Measurements from ENCODE around the gene ACSL5. TPM values are rescaled to one million over a fixed set of nuclear protein-coding genes. Genes with fewer than 3 reads are reported as not detected.
"Not testable (repeated sequence)": the region's sequence is repeated elsewhere in the genome, so short reads cannot be mapped to it uniquely, and the experiment has no call there.

Gene ACSL5
- total and polyA plus RNA-seq, 2 donors (not counting 1 experiment from before 2014, with no cell fraction given): 31.5 to 36.2 TPM

DNA sequence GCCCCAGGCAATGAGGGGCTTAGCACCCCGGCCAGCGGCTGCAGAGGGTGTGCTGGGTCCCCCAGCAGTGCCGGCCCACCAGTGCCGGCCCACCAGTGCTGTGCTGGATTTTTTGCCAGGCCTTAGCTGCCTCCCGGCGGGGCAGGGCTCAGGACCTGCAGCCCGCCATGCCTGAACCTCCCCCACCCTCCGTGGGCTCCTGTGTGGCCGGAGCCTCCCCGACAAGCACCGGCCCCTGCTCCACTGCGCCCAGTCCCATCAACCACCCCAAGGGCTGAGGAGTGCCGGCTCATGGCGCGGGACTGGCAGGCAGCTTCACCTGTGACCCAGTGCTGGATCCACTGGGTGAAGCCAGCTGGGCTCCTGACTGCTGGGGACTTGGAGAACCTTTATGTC lies 3.5 kb upstream of the ACSL5 start:
- no peak overlapping the region for H3K4me3 Mint-ChIP-seq
- Histone ChIP-seq H4K20me1 (ENCODE audit: control insufficient read depth, insufficient read depth, low read length, poor library complexity, severe bottlenecking) (no peaks in the 10 kb centered on the region), H3K9me3 (ENCODE audit: control extremely low read depth in 1 of 3, control insufficient read depth in 2 of 3, insufficient read depth in 1 of 3, low read length in 2 of 3) (peaks cover 0 to 3% (median 0%) of the 10 kb centered on the region in 3 donors), H3K4me1 (ENCODE audit: control insufficient read depth in 2 of 2, insufficient read depth in 2 of 2, low read length in 2 of 2) (peaks cover 6 to 9% of the 10 kb centered on the region in 2 donors), H3K27ac (ENCODE audit: low read length in 2 of 2) (no peak overlapping the region), H3K4me2 (replicated peaks; ENCODE audit: low read depth, low read length, poor library complexity, severe bottlenecking) (no peak overlapping the region), H3K4me3 (ENCODE audit: control extremely low read depth in 1 of 5, extremely low read depth in 1 of 5, insufficient read depth in 1 of 5, low read depth in 2 of 5, low read length in 4 of 5) (no peak overlapping the region), H3K36me3 (replicated peaks in 1 of 2; ENCODE audit: control extremely low read depth in 1 of 2, control insufficient read depth in 1 of 2, extremely low read depth in 1 of 2, insufficient read depth in 2 of 2, low read length in 1 of 2) (no peaks in the 10 kb centered on the region), H3K27me3 (replicated peaks in 1 of 4; ENCODE audit: control extremely low read depth in 1 of 4, control insufficient read depth in 3 of 4, insufficient read depth in 4 of 4, low read length in 3 of 4) (no peaks in the 10 kb centered on the region), H3K9ac (ENCODE audit: low read length) (no peak overlapping the region), H2AFZ (ENCODE audit: insufficient read depth, low read depth, low read length, poor library complexity, severe bottlenecking) (no peak overlapping the region), H3K79me2 (ENCODE audit: control insufficient read depth, insufficient read depth, low read length) (peaks cover 4% of the 10 kb centered on the region)
- no peaks in the 10 kb centered on the region for H3K27me3 Mint-ChIP-seq
- 98% methylated on average over 15 of the region's 15 CpGs for WGBS (ENCODE audit: insufficient coverage)
- no peak for DNase-seq
- peaks cover 17% of the 10 kb centered on the region for H3K4me1 Mint-ChIP-seq
- intact Hi-C loops (cut with micrococcal nuclease): no loop called here
- H3K27ac Mint-ChIP-seq: no peak overlapping the region
- ChIA-PET POLR2A (no interaction called here), CTCF (no interaction called here)
- no peak for TF ChIP-seq EZH2 (IDR thresholded peaks at IDR 0.05; ENCODE audit: borderline replicate concordance, insufficient read depth, low read depth, low read length, poor library complexity, severe bottlenecking)
- TF ChIP-seq, protein P1, sequence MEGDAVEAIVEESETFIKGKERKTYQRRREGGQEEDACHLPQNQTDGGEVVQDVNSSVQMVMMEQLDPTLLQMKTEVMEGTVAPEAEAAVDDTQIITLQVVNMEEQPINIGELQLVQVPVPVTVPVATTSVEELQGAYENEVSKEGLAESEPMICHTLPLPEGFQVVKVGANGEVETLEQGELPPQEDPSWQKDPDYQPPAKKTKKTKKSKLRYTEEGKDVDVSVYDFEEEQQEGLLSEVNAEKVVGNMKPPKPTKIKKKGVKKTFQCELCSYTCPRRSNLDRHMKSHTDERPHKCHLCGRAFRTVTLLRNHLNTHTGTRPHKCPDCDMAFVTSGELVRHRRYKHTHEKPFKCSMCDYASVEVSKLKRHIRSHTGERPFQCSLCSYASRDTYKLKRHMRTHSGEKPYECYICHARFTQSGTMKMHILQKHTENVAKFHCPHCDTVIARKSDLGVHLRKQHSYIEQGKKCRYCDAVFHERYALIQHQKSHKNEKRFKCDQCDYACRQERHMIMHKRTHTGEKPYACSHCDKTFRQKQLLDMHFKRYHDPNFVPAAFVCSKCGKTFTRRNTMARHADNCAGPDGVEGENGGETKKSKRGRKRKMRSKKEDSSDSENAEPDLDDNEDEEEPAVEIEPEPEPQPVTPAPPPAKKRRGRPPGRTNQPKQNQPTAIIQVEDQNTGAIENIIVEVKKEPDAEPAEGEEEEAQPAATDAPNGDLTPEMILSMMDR (IDR thresholded peaks at IDR 0.05): no peak
- no peak for ATAC-seq (ENCODE audit: low read depth)
- H3K9me3 Mint-ChIP-seq (ENCODE audit: insufficient read depth): no peaks in the 10 kb centered on the region

DNA sequence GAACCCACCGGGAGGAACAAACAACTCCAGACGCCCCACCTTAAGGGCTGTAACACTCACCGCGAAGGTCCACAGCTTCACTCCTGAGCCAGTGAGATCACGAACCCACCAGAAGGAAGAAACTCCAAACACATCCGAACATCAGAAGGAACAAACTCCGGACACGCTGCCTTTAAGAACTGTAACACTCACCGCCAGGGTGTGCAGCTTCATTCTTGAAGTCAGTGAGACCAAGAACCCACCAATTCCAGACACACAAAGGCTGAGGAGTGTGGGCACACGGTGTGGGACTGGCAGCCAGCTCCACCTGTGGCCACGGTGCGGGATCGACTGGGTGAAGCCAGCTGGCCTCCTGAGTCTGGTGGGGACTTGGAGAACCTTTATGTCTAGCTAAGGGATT lies 2.6 kb upstream of the ACSL5 start:
- H3K27ac ChIP-seq (ENCODE audit: low read length in 2 of 2); ATAC-seq (ENCODE audit: low read depth); H3K27me3 Mint-ChIP-seq; H3K9ac ChIP-seq (ENCODE audit: low read length); H3K36me3 ChIP-seq (replicated peaks in 1 of 2; ENCODE audit: control extremely low read depth in 1 of 2, control insufficient read depth in 1 of 2, extremely low read depth in 1 of 2, insufficient read depth in 2 of 2, low read length in 1 of 2); H3K4me3 ChIP-seq (ENCODE audit: control extremely low read depth in 1 of 5, extremely low read depth in 1 of 5, insufficient read depth in 1 of 5, low read depth in 2 of 5, low read length in 4 of 5); POLR2A ChIA-PET; H3K9me3 Mint-ChIP-seq (ENCODE audit: insufficient read depth); H3K4me2 ChIP-seq (replicated peaks; ENCODE audit: low read depth, low read length, poor library complexity, severe bottlenecking); CTCF ChIA-PET; intact Hi-C loops (cut with micrococcal nuclease); H2AFZ ChIP-seq (ENCODE audit: insufficient read depth, low read depth, low read length, poor library complexity, severe bottlenecking); DNase-seq; H3K9me3 ChIP-seq (ENCODE audit: control extremely low read depth in 1 of 3, control insufficient read depth in 2 of 3, insufficient read depth in 1 of 3, low read length in 2 of 3); H4K20me1 ChIP-seq (ENCODE audit: control insufficient read depth, insufficient read depth, low read length, poor library complexity, severe bottlenecking); H3K4me3 Mint-ChIP-seq; H3K27ac Mint-ChIP-seq; H3K27me3 ChIP-seq (replicated peaks in 1 of 4; ENCODE audit: control extremely low read depth in 1 of 4, control insufficient read depth in 3 of 4, insufficient read depth in 4 of 4, low read length in 3 of 4): not testable (repeated sequence)
- peaks cover 13% of the 10 kb centered on the region for H3K79me2 ChIP-seq (ENCODE audit: control insufficient read depth, insufficient read depth, low read length)
- WGBS (ENCODE audit: insufficient coverage): 89% methylated on average over 9 of the region's 13 CpGs
- peaks cover 25% of the 10 kb centered on the region for H3K4me1 Mint-ChIP-seq
- peaks cover 6 to 12% of the 10 kb centered on the region in 2 donors for H3K4me1 ChIP-seq (ENCODE audit: control insufficient read depth in 2 of 2, insufficient read depth in 2 of 2, low read length in 2 of 2)

DNA sequence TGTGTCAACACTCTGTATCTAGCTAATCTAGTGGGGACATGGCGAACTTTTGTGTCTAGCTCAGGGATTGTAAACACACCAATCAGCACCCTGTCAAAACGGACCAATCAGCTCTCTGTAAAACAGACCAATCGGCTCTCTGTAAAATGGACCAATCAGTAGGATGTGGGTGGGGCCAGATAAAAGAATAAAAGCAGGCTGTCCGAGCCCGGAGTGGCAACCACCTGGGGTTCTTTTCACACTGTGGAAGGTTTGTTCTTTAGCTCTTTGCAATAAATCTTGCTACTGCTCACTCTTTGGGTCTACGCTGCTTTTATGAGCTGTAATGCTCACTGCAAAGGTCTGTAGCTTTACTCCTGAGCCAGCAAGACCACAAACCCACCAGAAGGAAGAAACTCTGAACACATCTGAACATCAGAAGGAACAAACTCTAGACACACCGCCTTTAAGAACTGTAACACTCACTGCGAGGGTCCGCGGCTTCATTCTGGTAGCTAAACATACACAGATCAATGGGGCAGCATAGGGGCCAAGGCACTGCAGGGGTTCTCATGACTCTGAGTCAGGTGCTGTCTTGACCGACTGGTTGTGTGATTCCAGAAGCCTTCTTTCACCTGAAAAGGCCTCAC lies 1.6 kb upstream of the ACSL5 start:
- POLR2A ChIA-PET; H3K9me3 ChIP-seq (ENCODE audit: control extremely low read depth in 1 of 3, control insufficient read depth in 2 of 3, insufficient read depth in 1 of 3, low read length in 2 of 3); H3K4me2 ChIP-seq (replicated peaks; ENCODE audit: low read depth, low read length, poor library complexity, severe bottlenecking); CTCF ChIA-PET; H3K4me3 Mint-ChIP-seq; H3K27ac ChIP-seq (ENCODE audit: low read length in 2 of 2); H3K4me3 ChIP-seq (ENCODE audit: control extremely low read depth in 1 of 5, extremely low read depth in 1 of 5, insufficient read depth in 1 of 5, low read depth in 2 of 5, low read length in 4 of 5); H2AFZ ChIP-seq (ENCODE audit: insufficient read depth, low read depth, low read length, poor library complexity, severe bottlenecking); H3K27ac Mint-ChIP-seq; H3K9ac ChIP-seq (ENCODE audit: low read length); ATAC-seq (ENCODE audit: low read depth); DNase-seq; intact Hi-C loops (cut with micrococcal nuclease); H3K27me3 ChIP-seq (replicated peaks in 1 of 4; ENCODE audit: control extremely low read depth in 1 of 4, control insufficient read depth in 3 of 4, insufficient read depth in 4 of 4, low read length in 3 of 4); H3K27me3 Mint-ChIP-seq; H3K9me3 Mint-ChIP-seq (ENCODE audit: insufficient read depth); H4K20me1 ChIP-seq (ENCODE audit: control insufficient read depth, insufficient read depth, low read length, poor library complexity, severe bottlenecking); H3K36me3 ChIP-seq (replicated peaks in 1 of 2; ENCODE audit: control extremely low read depth in 1 of 2, control insufficient read depth in 1 of 2, extremely low read depth in 1 of 2, insufficient read depth in 2 of 2, low read length in 1 of 2): not testable (repeated sequence)
- Histone ChIP-seq H3K4me1 (ENCODE audit: control insufficient read depth in 2 of 2, insufficient read depth in 2 of 2, low read length in 2 of 2) (peaks cover 13 to 22% of the 10 kb centered on the region in 2 donors), H3K79me2 (ENCODE audit: control insufficient read depth, insufficient read depth, low read length) (peaks cover 23% of the 10 kb centered on the region)
- peaks cover 33% of the 10 kb centered on the region for H3K4me1 Mint-ChIP-seq
- WGBS (ENCODE audit: insufficient coverage): 98% methylated on average over 8 of the region's 11 CpGs

Data from B cell (primary cell).